Liver (tissue), 9 donors: ENCODE measurements around the gene PPP1R11. TPM values are rescaled to one million over a fixed set of nuclear protein-coding genes. Genes with fewer than 3 reads are reported as not detected.

Experiments used
- DNase-seq: peaks from one replicate; pipeline ENCODE4 v3.0.0-alpha.2; 2017; ENCODE audit warnings: low spot score
- H3K27ac ChIP-seq, 2 donors: one replicate each; pipeline ENCODE4 v1.7.0; 2013; ENCODE audit warnings: inconsistent platforms in 2 of 2, low read length in 2 of 2, control low read depth in 1 of 2, low read depth in 1 of 2, mild to moderate bottlenecking in 1 of 2
- H3K27me3 ChIP-seq, 4 donors: one replicate each; pipeline versions ENCODE4 v1.6.1 to v1.7.0; 2013; ENCODE audit warnings: low read length in 3 of 4, inconsistent platforms in 1 of 4, mild to moderate bottlenecking in 1 of 4, moderate library complexity in 1 of 4; ENCODE audit not compliant: control insufficient read depth in 4 of 4, insufficient read depth in 4 of 4
- H3K36me3 ChIP-seq, 4 donors: one replicate each; pipeline versions ENCODE4 v1.6.1 to v1.7.0; 2013; ENCODE audit warnings: low read length in 3 of 4, mild to moderate bottlenecking in 3 of 4, low read depth in 1 of 4, moderate library complexity in 1 of 4; ENCODE audit not compliant: control insufficient read depth in 4 of 4, insufficient read depth in 3 of 4
- H3K4me1 ChIP-seq, 4 donors: one replicate each; pipeline versions ENCODE4 v1.6.1 to v1.7.0; 2013; ENCODE audit warnings: low read length in 3 of 4, mild to moderate bottlenecking in 3 of 4, moderate library complexity in 1 of 4; ENCODE audit not compliant: control insufficient read depth in 4 of 4, insufficient read depth in 4 of 4
- H3K4me3 ChIP-seq, 3 donors: one replicate each; pipeline versions ENCODE4 v1.6.1 to v1.7.0; 2013; ENCODE audit warnings: low read length in 3 of 3, control low read depth in 1 of 3, low read depth in 1 of 3, mild to moderate bottlenecking in 1 of 3
- H3K9ac ChIP-seq, 2 donors: one replicate each; pipeline ENCODE4 v1.7.0; 2013; ENCODE audit warnings: low read length in 2 of 2, mild to moderate bottlenecking in 2 of 2, moderate library complexity in 2 of 2, control low read depth in 1 of 2, low read depth in 1 of 2
- H3K9me3 ChIP-seq, 4 donors: one replicate each; pipeline versions ENCODE4 v1.6.1 to v1.7.0; 2013; ENCODE audit warnings: low read length in 3 of 4; ENCODE audit not compliant: control insufficient read depth in 4 of 4
- EGR1 ChIP-seq, 2 donors: IDR thresholded peaks; 2 replicates each; pipeline ENCODE4 v1.6.1; 2016 to 2018; ENCODE audit warnings: antibody characterized with exemption in 2 of 2, low read depth in 2 of 2
- FOXA1 ChIP-seq: IDR thresholded peaks from 2 replicates; pipeline ENCODE4 v1.6.1; 2016; ENCODE audit warnings: antibody characterized with exemption
- FOXA2 ChIP-seq: IDR thresholded peaks from 2 replicates; pipeline ENCODE4 v1.6.1; 2016; ENCODE audit warnings: antibody characterized with exemption
- GABPA ChIP-seq, 2 donors: IDR thresholded peaks in 1 of 2; conservative IDR thresholded peaks in 1 of 2; 2 replicates each; pipeline ENCODE4 v1.6.1; 2016; ENCODE audit warnings: antibody characterized with exemption in 2 of 2, mild to moderate bottlenecking in 1 of 2, moderate library complexity in 1 of 2
- HNF4A ChIP-seq, 2 donors: conservative IDR thresholded peaks; 2 replicates each; pipeline ENCODE4 v1.6.1; 2016; ENCODE audit warnings: antibody characterized with exemption in 2 of 2, mild to moderate bottlenecking in 2 of 2
- HNF4G ChIP-seq: IDR thresholded peaks from 2 replicates; pipeline ENCODE4 v1.6.1; 2016; ENCODE audit warnings: antibody characterized with exemption
- NR2F2 ChIP-seq: IDR thresholded peaks from 2 replicates; pipeline ENCODE4 v1.6.1; 2016; ENCODE audit warnings: antibody characterized with exemption
- RAD21 ChIP-seq, 2 donors: IDR thresholded peaks; 2 replicates each; pipeline ENCODE4 v1.6.1; 2016; ENCODE audit warnings: antibody characterized with exemption in 2 of 2, mild to moderate bottlenecking in 2 of 2
- RXRA ChIP-seq, 2 donors: IDR thresholded peaks; 2 replicates each; pipeline ENCODE4 v1.6.1; 2017 to 2018; ENCODE audit warnings: antibody characterized with exemption in 2 of 2, mild to moderate bottlenecking in 1 of 2
- SP1 ChIP-seq: IDR thresholded peaks from 2 replicates; pipeline ENCODE4 v1.6.1; 2018; ENCODE audit warnings: antibody characterized with exemption, mild to moderate bottlenecking
- WGBS: extraction: QIAGEN DNeasy Blood & Tissue Kit; methylation state at CpG from one replicate; pipeline ENCODE4 v1.1.7; 2013; 5-methylcytosine and 5-hydroxymethylcytosine counted together
- polyA plus RNA-seq, 2 donors: library from polyadenylated mRNA; stranded (reverse) in 1 of 2; unstranded in 1 of 2; fragments of 200-250 nt in 1 of 2; fragments of >200 nt in 1 of 2; fragmentation: Nextera tagmentation in 1 of 2; extraction: Ambion mirVana in 1 of 2; gene quantifications; one replicate each; pipeline versions ENCODE4 v1.2.1 to v1.2.3, GENCODE V29; 2013 to 2015
- total RNA-seq, 2 donors: library from RNA; depleted of rRNA; stranded (reverse); fragments of >200 nt; gene quantifications; one replicate each; pipeline ENCODE4 v1.2.3, GENCODE V29; 2014
- TF ChIP-seq, protein P1 (sequence below): IDR thresholded peaks from 2 replicates; pipeline ENCODE4 v1.6.1; 2016; ENCODE audit warnings: antibody characterized with exemption
- TF ChIP-seq, protein P2 (sequence below): IDR thresholded peaks from 2 replicates; pipeline ENCODE4 v1.6.1; 2016; ENCODE audit warnings: antibody characterized with exemption, mild to moderate bottlenecking
- TF ChIP-seq, protein P3 (sequence below): IDR thresholded peaks from 2 replicates; pipeline ENCODE4 v1.6.1; 2016; ENCODE audit warnings: antibody characterized with exemption
- TF ChIP-seq, protein P4 (sequence below): fragments of 150-350 bp; IDR thresholded peaks from 2 replicates; pipeline ENCODE4 v1.5.1; 2017; ENCODE audit warnings: improper control_type of control experiment, low read depth, low read length; ENCODE audit not compliant: missing input control
- donor health status: healthy.
- donor health status: healthy.
- donor health status: healthy.
- donor health status: healthy.
- donor health status: healthy.

The PPP1R11 gene
- total and polyA plus RNA-seq, 4 donors: 7.8 to 30.9 (median 19.5) TPM

GRCh38 chr6:30062471-30063178 lies 4.4 kb upstream of the PPP1R11 start (continued):
- TF ChIP-seq, protein P1, sequence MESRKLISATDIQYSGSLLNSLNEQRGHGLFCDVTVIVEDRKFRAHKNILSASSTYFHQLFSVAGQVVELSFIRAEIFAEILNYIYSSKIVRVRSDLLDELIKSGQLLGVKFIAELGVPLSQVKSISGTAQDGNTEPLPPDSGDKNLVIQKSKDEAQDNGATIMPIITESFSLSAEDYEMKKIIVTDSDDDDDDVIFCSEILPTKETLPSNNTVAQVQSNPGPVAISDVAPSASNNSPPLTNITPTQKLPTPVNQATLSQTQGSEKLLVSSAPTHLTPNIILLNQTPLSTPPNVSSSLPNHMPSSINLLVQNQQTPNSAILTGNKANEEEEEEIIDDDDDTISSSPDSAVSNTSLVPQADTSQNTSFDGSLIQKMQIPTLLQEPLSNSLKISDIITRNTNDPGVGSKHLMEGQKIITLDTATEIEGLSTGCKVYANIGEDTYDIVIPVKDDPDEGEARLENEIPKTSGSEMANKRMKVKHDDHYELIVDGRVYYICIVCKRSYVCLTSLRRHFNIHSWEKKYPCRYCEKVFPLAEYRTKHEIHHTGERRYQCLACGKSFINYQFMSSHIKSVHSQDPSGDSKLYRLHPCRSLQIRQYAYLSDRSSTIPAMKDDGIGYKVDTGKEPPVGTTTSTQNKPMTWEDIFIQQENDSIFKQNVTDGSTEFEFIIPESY: no peak

GRCh38 chr6:30063315-30063714 lies 3.7 kb upstream of the PPP1R11 start:
- WGBS: 69% methylated on average over 2 of the region's 2 CpGs
- Histone ChIP-seq H3K9ac (no peak overlapping the region), H3K4me1 (peaks cover 4 to 50% (median 37%) of the 10 kb centered on the region in 4 donors), H3K9me3 (no peaks in the 10 kb centered on the region), H3K4me3 (no peak overlapping the region), H3K36me3 (peaks cover 0 to 3% (median under 1%) of the 10 kb centered on the region in 4 donors), H3K27me3 (no peaks in the 10 kb centered on the region), H3K27ac (no peak overlapping the region)
- TF ChIP-seq, protein P2, sequence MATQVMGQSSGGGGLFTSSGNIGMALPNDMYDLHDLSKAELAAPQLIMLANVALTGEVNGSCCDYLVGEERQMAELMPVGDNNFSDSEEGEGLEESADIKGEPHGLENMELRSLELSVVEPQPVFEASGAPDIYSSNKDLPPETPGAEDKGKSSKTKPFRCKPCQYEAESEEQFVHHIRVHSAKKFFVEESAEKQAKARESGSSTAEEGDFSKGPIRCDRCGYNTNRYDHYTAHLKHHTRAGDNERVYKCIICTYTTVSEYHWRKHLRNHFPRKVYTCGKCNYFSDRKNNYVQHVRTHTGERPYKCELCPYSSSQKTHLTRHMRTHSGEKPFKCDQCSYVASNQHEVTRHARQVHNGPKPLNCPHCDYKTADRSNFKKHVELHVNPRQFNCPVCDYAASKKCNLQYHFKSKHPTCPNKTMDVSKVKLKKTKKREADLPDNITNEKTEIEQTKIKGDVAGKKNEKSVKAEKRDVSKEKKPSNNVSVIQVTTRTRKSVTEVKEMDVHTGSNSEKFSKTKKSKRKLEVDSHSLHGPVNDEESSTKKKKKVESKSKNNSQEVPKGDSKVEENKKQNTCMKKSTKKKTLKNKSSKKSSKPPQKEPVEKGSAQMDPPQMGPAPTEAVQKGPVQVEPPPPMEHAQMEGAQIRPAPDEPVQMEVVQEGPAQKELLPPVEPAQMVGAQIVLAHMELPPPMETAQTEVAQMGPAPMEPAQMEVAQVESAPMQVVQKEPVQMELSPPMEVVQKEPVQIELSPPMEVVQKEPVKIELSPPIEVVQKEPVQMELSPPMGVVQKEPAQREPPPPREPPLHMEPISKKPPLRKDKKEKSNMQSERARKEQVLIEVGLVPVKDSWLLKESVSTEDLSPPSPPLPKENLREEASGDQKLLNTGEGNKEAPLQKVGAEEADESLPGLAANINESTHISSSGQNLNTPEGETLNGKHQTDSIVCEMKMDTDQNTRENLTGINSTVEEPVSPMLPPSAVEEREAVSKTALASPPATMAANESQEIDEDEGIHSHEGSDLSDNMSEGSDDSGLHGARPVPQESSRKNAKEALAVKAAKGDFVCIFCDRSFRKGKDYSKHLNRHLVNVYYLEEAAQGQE: no peak
- no peak for TF ChIP-seq GABPA (IDR thresholded peaks at IDR 0.05 in 1 of 2, conservative IDR thresholded peaks at IDR 0.05 in 1 of 2)
- no peak for TF ChIP-seq RXRA (IDR thresholded peaks at IDR 0.05)
- TF ChIP-seq, protein P3, sequence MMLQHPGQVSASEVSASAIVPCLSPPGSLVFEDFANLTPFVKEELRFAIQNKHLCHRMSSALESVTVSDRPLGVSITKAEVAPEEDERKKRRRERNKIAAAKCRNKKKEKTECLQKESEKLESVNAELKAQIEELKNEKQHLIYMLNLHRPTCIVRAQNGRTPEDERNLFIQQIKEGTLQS: no peak
- TF ChIP-seq HNF4A (conservative IDR thresholded peaks at IDR 0.05): no peak
- TF ChIP-seq RAD21 (IDR thresholded peaks at IDR 0.05): no peak
- no peak for TF ChIP-seq HNF4G
- TF ChIP-seq, protein P4, sequence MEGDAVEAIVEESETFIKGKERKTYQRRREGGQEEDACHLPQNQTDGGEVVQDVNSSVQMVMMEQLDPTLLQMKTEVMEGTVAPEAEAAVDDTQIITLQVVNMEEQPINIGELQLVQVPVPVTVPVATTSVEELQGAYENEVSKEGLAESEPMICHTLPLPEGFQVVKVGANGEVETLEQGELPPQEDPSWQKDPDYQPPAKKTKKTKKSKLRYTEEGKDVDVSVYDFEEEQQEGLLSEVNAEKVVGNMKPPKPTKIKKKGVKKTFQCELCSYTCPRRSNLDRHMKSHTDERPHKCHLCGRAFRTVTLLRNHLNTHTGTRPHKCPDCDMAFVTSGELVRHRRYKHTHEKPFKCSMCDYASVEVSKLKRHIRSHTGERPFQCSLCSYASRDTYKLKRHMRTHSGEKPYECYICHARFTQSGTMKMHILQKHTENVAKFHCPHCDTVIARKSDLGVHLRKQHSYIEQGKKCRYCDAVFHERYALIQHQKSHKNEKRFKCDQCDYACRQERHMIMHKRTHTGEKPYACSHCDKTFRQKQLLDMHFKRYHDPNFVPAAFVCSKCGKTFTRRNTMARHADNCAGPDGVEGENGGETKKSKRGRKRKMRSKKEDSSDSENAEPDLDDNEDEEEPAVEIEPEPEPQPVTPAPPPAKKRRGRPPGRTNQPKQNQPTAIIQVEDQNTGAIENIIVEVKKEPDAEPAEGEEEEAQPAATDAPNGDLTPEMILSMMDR: no peak
- DNase-seq: no peak

- Histone ChIP-seq H3K4me1 (peaks cover 4 to 38% (median 28%) of the 10 kb centered on the region in 4 donors), H3K36me3 (peaks cover 0 to 16% (median 9%) of the 10 kb centered on the region in 4 donors), H3K4me3 (peak overlapping the region; percentile 62 to 91 (median 83)), H3K27me3 (no peaks in the 10 kb centered on the region), H3K9me3 (no peaks in the 10 kb centered on the region), H3K9ac (peak overlapping the region; percentile 84 to 85), H3K27ac (peak overlapping the region; percentile 87 to 90)
- 20% methylated on average over 4 of the region's 4 CpGs for WGBS
- no peak for DNase-seq
- TF ChIP-seq SP1 (no peak), FOXA2 (no peak), GABPA (IDR thresholded peaks at IDR 0.05 in 1 of 2, conservative IDR thresholded peaks at IDR 0.05 in 1 of 2) (no peak), RXRA (IDR thresholded peaks at IDR 0.05) (no peak), FOXA1 (no peak), NR2F2 (no peak), EGR1 (IDR thresholded peaks at IDR 0.05; ENCODE audit: low read depth in 2 of 2) (no peak), HNF4G (no peak), RAD21 (IDR thresholded peaks at IDR 0.05) (no peak), HNF4A (conservative IDR thresholded peaks at IDR 0.05) (no peak)
- TF ChIP-seq, protein P3: no peak
- TF ChIP-seq, protein P2: no peak
- TF ChIP-seq, protein P1: no peak
Measured at GRCh38 chr6:30066082-30066481, 916 bp upstream of the PPP1R11 start.
